Activated naive CD8-positive, alpha-beta T cell treated with anti-CD3 and anti-CD28 coated beads, Interleukin-2, amount 50 U/mL, for 24 hours (primary cell): ENCODE data around the gene FGF10.

Source experiments
- ATAC-seq: fragments of 150-1000 bp; cut with Tn5 transposase; one replicate; pipeline ENCODE4 v1.10.0; 2021
- DNase-seq: peaks from one replicate; pipeline ENCODE4 v3.0.0; 2021
- H3K27ac Mint-ChIP-seq: one replicate; pipeline ENCODE4 v1.8.0; 2021; ENCODE audit warnings: mild to moderate bottlenecking, mixed read lengths
- H3K27me3 Mint-ChIP-seq: one replicate; pipeline ENCODE4 v1.8.0; 2021; ENCODE audit warnings: mixed read lengths
- H3K36me3 Mint-ChIP-seq: one replicate; pipeline ENCODE4 v1.8.0; 2021; ENCODE audit warnings: low read depth, mixed read lengths
- H3K4me1 Mint-ChIP-seq: one replicate; pipeline ENCODE4 v1.8.0; 2021; ENCODE audit warnings: mixed read lengths
- H3K4me3 Mint-ChIP-seq: one replicate; pipeline ENCODE4 v1.8.0; 2021; ENCODE audit warnings: mild to moderate bottlenecking, moderate library complexity, mixed read lengths
- H3K9me3 Mint-ChIP-seq: one replicate; pipeline ENCODE4 v1.8.0; 2021; ENCODE audit warnings: mixed read lengths

Gene FGF10

GRCh38 chr5:44257653-44258365 is 131.4 kb downstream of the FGF10 start:
- H3K36me3 Mint-ChIP-seq, result no peaks in the 10 kb centered on the region
- H3K27ac Mint-ChIP-seq, result no peak overlapping the region
- DNase-seq (no peak), ATAC-seq (no peak)
- no peak overlapping the region for H3K4me3 Mint-ChIP-seq
- H3K27me3 Mint-ChIP-seq, result no peaks in the 10 kb centered on the region
- peaks cover 3% of the 10 kb centered on the region for H3K9me3 Mint-ChIP-seq
- no peaks in the 10 kb centered on the region for H3K4me1 Mint-ChIP-seq

- Mint-ChIP-seq H3K27ac (no peak overlapping the region), H3K4me3 (no peak overlapping the region), H3K4me1 (no peaks in the 10 kb centered on the region), H3K36me3 (no peaks in the 10 kb centered on the region), H3K9me3 (peaks cover 3% of the 10 kb centered on the region), H3K27me3 (no peaks in the 10 kb centered on the region)
- no peak for ATAC-seq
- no peak for DNase-seq
These were observed 132.0 kb downstream of the FGF10 start for GRCh38 chr5:44257221-44257620.
